Thyroid gland (tissue), 4 donors: ENCODE measurements around the gene RAB23.

ENCODE experiments used
- CTCF ChIP-seq, 6 experiments: fragments of 200-600 bp in 3 of 6; fragments of 450-650 bp in 3 of 6; sonication (generic) in 3 of 6; IDR thresholded peaks; one replicate each; pipeline ENCODE4 v1.5.1; 2016 to 2019; ENCODE audit warnings: antibody characterized with exemption in 6 of 6, mild to moderate bottlenecking in 2 of 6, inconsistent platforms in 1 of 6, moderate library complexity in 1 of 6
- POLR2A ChIP-seq, 2 donors: fragments of 450-650 bp; IDR thresholded peaks; one replicate each; pipeline ENCODE4 v1.6.1; 2017; ENCODE audit warnings: antibody characterized with exemption in 2 of 2, mild to moderate bottlenecking in 2 of 2, moderate library complexity in 1 of 2

GRCh38 chr6:57222743-57223077 lies 603 bp upstream of the RAB23 start:
- no peak for TF ChIP-seq CTCF (IDR thresholded peaks at IDR 0.05)
- TF ChIP-seq POLR2A (IDR thresholded peaks at IDR 0.05), result no peak
